Upper lobe of left lung (tissue), 6 donors: ENCODE measurements around the gene AMER1. TPM values are rescaled to one million over a fixed set of nuclear protein-coding genes. Genes with fewer than 3 reads are reported as not detected.

ENCODE experiments used
- ATAC-seq, 2 donors: fragments of 200-7000 bp; cut with Tn5 transposase; one replicate each; pipeline ENCODE4 v1.9.1; 2022; ENCODE audit warnings: mild to moderate bottlenecking in 2 of 2, moderate library complexity in 2 of 2; ENCODE audit not compliant: low FRiP score in 2 of 2
- DNase-seq, 2 donors: peaks; one replicate each; pipeline ENCODE4 v3.0.0-alpha.2; 2019 to 2020
- H3K27ac ChIP-seq, 4 donors: fragments of 200-600 bp; sonication (generic); one replicate each; pipeline ENCODE4 v1.5.1; 2016 to 2019
- H3K27me3 ChIP-seq, 4 donors: fragments of 200-600 bp; sonication (generic); one replicate each; pipeline ENCODE4 v1.5.1; 2017 to 2019
- H3K36me3 ChIP-seq, 4 donors: fragments of 200-600 bp; sonication (generic); one replicate each; pipeline ENCODE4 v1.5.1; 2016 to 2019
- H3K4me1 ChIP-seq, 4 donors: fragments of 200-600 bp; sonication (generic); one replicate each; pipeline ENCODE4 v1.5.1; 2018 to 2019
- H3K4me3 ChIP-seq, 4 donors: fragments of 200-600 bp; sonication (generic); one replicate each; pipeline ENCODE4 v1.5.1; 2017 to 2019; ENCODE audit warnings: mild to moderate bottlenecking in 2 of 4, moderate library complexity in 1 of 4
- H3K9me3 ChIP-seq, 4 donors: fragments of 200-600 bp; sonication (generic); one replicate each; pipeline ENCODE4 v1.5.1; 2018 to 2019
- EP300 ChIP-seq, 4 donors: sonication (generic); formaldehyde crosslinking; IDR thresholded peaks; one replicate each; pipeline ENCODE4 v1.5.1; 2017; ENCODE audit warnings: antibody characterized with exemption in 4 of 4, control low read depth in 2 of 4
- POLR2A ChIP-seq, 4 donors: fragments of 450-650 bp; IDR thresholded peaks; one replicate each; pipeline ENCODE4 v1.5.1; 2016 to 2017; ENCODE audit warnings: antibody characterized with exemption in 4 of 4, mild to moderate bottlenecking in 2 of 4
- POLR2AphosphoS5 ChIP-seq, 2 donors: sonication (generic); formaldehyde crosslinking; IDR thresholded peaks; one replicate each; pipeline ENCODE4 v1.5.1; 2017; ENCODE audit warnings: antibody characterized with exemption in 2 of 2
- WGBS, 2 donors: methylation state at CpG; one replicate each; pipeline ENCODE4 v1.1.5; 2017 to 2018; 5-methylcytosine and 5-hydroxymethylcytosine counted together
- total RNA-seq, 6 donors: library from RNA; depleted of rRNA in 4 of 6; stranded (reverse); fragments of >200 nt in 4 of 6; gene quantifications; one replicate each; pipeline versions ENCODE4 v1.1.0 to v1.2.1, GENCODE V29; 2016 to 2021
- TF ChIP-seq, protein P1 (sequence below), 6 experiments: fragments of 450-650 bp in 4 of 6; fragments of 200-600 bp in 2 of 6; sonication (generic) in 2 of 6; IDR thresholded peaks; one replicate each; pipeline ENCODE4 v1.5.1; 2016 to 2019; ENCODE audit warnings: antibody characterized with exemption in 6 of 6
- donor health status: DM: no; HTN: no; CAD: no; lungs with moderate emphysema.
- donor health status: DM: no; HTN: yes; CAD: no; lungs with severe emphysema.

AMER1 gene
- total RNA-seq, 6 donors from 2014 or later: 3.3 to 5.5 (median 3.9) TPM

DNA sequence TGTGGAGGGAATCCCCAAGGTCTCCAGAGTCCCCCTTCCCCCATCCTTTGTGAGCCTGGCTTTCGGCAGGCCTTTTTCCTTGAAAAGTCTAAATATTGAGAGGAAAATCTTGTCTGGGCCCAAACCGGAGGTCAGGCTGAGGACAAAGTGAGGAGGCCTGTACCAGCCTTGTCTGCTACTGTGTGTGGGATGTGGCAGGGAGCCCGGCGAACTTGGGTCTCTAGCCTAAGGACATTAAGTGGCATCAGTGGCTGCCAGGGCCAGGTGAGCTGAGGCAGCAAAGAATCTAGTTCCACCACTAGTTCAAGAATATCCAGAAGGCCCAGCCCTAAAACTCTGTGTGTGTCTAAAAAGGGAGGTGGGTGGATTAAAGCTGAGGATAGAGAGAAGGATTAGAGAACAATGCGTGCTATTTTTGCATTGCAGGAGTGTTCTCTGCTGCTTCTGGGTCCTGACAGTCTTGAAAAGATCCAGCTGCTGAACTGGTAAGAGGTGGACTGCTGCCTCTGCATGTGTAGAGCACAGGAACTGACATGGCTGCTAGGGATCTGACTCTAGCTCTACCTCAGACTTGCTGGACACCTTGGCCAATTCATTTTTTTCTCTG, 1.2 kb upstream of the AMER1 start:
- H3K4me1 ChIP-seq: peaks cover 4 to 22% (median 8%) of the 10 kb centered on the region in 4 donors
- no peak for TF ChIP-seq POLR2A (IDR thresholded peaks at IDR 0.05)
- TF ChIP-seq, protein P1, sequence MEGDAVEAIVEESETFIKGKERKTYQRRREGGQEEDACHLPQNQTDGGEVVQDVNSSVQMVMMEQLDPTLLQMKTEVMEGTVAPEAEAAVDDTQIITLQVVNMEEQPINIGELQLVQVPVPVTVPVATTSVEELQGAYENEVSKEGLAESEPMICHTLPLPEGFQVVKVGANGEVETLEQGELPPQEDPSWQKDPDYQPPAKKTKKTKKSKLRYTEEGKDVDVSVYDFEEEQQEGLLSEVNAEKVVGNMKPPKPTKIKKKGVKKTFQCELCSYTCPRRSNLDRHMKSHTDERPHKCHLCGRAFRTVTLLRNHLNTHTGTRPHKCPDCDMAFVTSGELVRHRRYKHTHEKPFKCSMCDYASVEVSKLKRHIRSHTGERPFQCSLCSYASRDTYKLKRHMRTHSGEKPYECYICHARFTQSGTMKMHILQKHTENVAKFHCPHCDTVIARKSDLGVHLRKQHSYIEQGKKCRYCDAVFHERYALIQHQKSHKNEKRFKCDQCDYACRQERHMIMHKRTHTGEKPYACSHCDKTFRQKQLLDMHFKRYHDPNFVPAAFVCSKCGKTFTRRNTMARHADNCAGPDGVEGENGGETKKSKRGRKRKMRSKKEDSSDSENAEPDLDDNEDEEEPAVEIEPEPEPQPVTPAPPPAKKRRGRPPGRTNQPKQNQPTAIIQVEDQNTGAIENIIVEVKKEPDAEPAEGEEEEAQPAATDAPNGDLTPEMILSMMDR (IDR thresholded peaks at IDR 0.05): no peak
- no peak for TF ChIP-seq POLR2AphosphoS5 (IDR thresholded peaks at IDR 0.05)
- no peak for TF ChIP-seq EP300 (IDR thresholded peaks at IDR 0.05)
- no peaks in the 10 kb centered on the region for H3K36me3 ChIP-seq
- H3K27ac ChIP-seq: peak overlapping the region; percentile 73 to 90 (median 86)
- H3K4me3 ChIP-seq: peak overlapping the region in 3 of 4 donors; percentile 61 to 83 (median 67)
- H3K9me3 ChIP-seq: no peaks in the 10 kb centered on the region
- peaks cover 0 to 3% (median 0%) of the 10 kb centered on the region in 4 donors for H3K27me3 ChIP-seq
- WGBS, 2 donors: 42 to 62% methylated on average over 2 to 5 of the region's 5 CpGs
- no peak for ATAC-seq
- DNase-seq: peak in 1 of 2 donors; percentile 26

DNA sequence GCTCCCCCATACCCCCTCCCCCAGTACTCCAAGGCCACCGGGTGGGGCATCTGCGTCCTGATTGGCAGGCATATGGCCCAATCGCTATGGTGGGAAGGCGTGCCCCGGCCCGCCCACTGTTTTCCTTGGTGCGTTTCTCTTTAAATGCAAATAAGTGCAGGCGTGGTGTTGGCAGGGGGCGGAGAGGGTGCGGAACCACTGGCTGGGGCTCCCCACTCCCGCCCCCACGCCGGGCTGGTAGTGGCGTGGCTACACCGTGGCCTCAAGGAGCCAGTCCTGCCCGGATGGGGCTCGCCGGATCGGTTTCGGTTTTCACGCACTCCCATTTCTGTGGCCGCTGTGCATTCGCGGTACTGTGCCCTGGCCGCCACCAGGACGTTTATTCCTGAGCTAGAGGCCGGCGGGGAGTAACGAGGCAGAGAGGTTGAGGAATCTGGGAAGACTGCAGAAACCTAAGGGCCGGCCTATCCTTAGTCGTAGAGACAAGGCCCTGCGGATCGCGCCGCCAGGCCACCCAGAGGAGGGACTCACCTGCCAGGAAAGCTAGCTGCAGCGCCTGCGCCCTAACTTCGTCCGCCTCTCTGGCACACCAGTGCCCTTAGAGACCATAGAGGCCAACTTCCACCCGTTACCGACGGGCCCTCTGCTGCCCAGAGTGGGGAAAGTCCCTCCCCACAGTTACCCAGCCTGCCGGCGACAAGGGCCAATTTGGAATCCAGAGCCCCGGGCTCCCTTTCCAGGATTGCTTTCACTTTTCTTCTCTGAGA, 410 bp upstream of the AMER1 start:
- peaks cover 0 to 3% (median 0%) of the 10 kb centered on the region in 4 donors for H3K27me3 ChIP-seq
- peak; percentile 96 to 97 for ATAC-seq

DNA sequence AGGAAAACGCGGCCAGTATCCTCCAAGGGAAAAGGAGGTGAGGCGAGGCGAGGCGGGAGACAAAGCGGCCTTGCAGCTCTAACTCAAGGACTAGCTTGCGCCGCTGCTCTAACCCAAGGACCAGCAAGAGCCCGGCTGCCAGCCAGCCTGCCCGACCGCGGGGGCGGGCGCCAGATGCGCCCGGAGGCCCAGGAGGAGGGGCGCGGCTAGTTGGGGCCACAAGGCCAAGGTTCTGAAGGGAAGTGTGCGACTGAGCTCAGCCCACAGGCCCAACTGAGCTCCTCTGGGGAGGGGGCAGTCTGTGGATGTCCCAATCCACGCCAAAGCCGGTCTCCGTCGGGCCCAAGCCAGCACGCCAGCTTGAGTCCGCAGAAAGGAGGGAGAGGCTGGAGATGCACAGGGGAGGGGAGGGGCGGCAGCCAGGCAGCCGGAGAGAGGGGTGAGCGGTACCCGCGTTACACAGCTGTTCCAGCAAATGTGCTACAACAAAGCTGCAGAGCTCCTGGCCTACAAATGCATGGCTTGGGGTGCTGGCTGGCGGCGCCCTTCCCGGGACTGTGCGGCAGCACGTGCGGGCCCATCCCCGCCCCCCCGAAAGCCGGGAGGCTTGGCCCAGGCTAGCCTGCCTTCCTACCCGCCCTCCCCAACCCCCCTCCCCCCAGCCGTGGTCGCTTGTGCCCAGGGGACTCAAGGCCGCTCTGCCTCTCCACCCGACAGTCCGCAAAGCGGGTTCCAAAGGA, 637 bp downstream of the AMER1 start:
- Histone ChIP-seq H3K36me3 (no peaks in the 10 kb centered on the region), H3K27ac (peak overlapping the region; percentile 75 to 90 (median 86)), H3K27me3 (peaks cover 0 to 3% (median 0%) of the 10 kb centered on the region in 4 donors), H3K4me1 (peaks cover 4 to 22% (median 8%) of the 10 kb centered on the region in 4 donors), H3K4me3 (peak overlapping the region; percentile 33 to 83 (median 64)), H3K9me3 (no peaks in the 10 kb centered on the region)
- peak; percentile 29 to 83 for DNase-seq
- 0 to 33% methylated on average over 11 to 39 of the region's 46 CpGs for WGBS, 2 donors
- peak; percentile 1 to 31 for ATAC-seq
- TF ChIP-seq POLR2AphosphoS5 (IDR thresholded peaks at IDR 0.05): no peak
- no peak for TF ChIP-seq POLR2A (IDR thresholded peaks at IDR 0.05)
- TF ChIP-seq, protein P1 (IDR thresholded peaks at IDR 0.05): no peak
- no peak for TF ChIP-seq EP300 (IDR thresholded peaks at IDR 0.05)

More for the DNA sequence above, 410 bp upstream of the AMER1 start:
- H3K27ac ChIP-seq: peak overlapping the region; percentile 75 to 90 (median 86)
- WGBS, 2 donors: 36% methylated on average over 33 of the region's 45 CpGs; no CpG with 5 or more reads in 1 of the 2 donors
- H3K4me3 ChIP-seq: peak overlapping the region; percentile 33 to 83 (median 64)
- DNase-seq: peak; percentile 93 to 95
- H3K4me1 ChIP-seq: peaks cover 4 to 22% (median 8%) of the 10 kb centered on the region in 4 donors
- H3K36me3 ChIP-seq: no peaks in the 10 kb centered on the region
- H3K9me3 ChIP-seq: no peaks in the 10 kb centered on the region
- TF ChIP-seq, protein P1 (IDR thresholded peaks at IDR 0.05): peak in 3 of 6 experiments; percentile 10 to 49 (median 11)
- TF ChIP-seq POLR2A (IDR thresholded peaks at IDR 0.05): peak in 3 of 4 donors; percentile 51 to 78 (median 59)
- TF ChIP-seq EP300 (IDR thresholded peaks at IDR 0.05): peak in 1 of 4 donors; percentile 16
- peak; percentile 46 to 86 for TF ChIP-seq POLR2AphosphoS5 (IDR thresholded peaks at IDR 0.05)

DNA sequence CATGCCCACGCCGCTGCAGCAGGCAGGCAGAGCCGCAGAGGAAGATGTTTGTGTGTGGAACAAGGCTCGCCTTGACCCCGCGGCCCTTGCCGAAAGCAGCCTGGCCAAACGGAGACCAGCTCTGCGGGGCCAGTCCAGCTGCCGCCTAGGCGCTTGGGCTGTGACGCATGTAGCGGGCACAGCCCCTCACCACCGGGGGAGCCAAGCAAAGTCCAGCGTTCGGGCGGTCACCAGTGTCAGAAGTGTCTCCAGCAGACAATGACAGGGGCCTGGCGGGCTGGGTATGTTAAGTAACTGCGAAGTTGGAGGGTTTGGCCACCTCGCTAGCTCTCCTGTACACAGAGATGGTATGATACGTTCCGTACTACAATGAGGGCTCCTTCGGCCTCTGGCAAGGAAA, 1.3 kb downstream of the AMER1 start:
- no peak for ATAC-seq
- Histone ChIP-seq H3K27me3 (peaks cover 0 to 3% (median 0%) of the 10 kb centered on the region in 4 donors), H3K27ac (peak overlapping the region; percentile 75 to 90 (median 86)), H3K4me3 (peak overlapping the region in 3 of 4 donors; percentile 61 to 83 (median 67)), H3K36me3 (no peaks in the 10 kb centered on the region), H3K9me3 (no peaks in the 10 kb centered on the region), H3K4me1 (peaks cover 4 to 22% (median 8%) of the 10 kb centered on the region in 4 donors)
- peak in 1 of 2 donors; percentile 75 for DNase-seq
- TF ChIP-seq POLR2A (IDR thresholded peaks at IDR 0.05) (no peak), EP300 (IDR thresholded peaks at IDR 0.05) (no peak), POLR2AphosphoS5 (IDR thresholded peaks at IDR 0.05) (no peak)
- TF ChIP-seq, protein P1 (IDR thresholded peaks at IDR 0.05): no peak
- WGBS, 2 donors: 51% methylated on average over 21 of the region's 23 CpGs; no CpG with 5 or more reads in 1 of the 2 donors
